ENCODE measurements around the gene SRPK3.
A peak's percentile ranks its signal among the peaks of the same experiment; 100 is the strongest.
"Not testable (repeated sequence)": the region's sequence is repeated elsewhere in the genome, so short reads cannot be mapped to it uniquely, and the experiment has no call there.

SRPK3 gene

GRCh38 chrX:153744210-153745066 lies 36.4 kb upstream of the SRPK3 start:
- Histone ChIP-seq H3F3A (ENCODE audit: control insufficient read depth, insufficient read depth) (no peaks in the 10 kb centered on the region), H3K79me2 (ENCODE audit: control insufficient read depth, low read length) (no peaks in the 10 kb centered on the region), H3K9me3 (ENCODE audit: control insufficient read depth, insufficient read depth, low read length) (no peaks in the 10 kb centered on the region), H3K4me3 (ENCODE audit: low read length) (no peak overlapping the region), H4K20me1 (ENCODE audit: control insufficient read depth, insufficient read depth, low read depth, low read length) (no peaks in the 10 kb centered on the region), H3K4me2 (ENCODE audit: low read length) (no peak overlapping the region), H3K36me3 (ENCODE audit: control insufficient read depth, low read length) (no peaks in the 10 kb centered on the region), H3K27ac (ENCODE audit: low read depth, low read length) (no peak overlapping the region), H3K27me3 (ENCODE audit: control insufficient read depth, low read length) (no peaks in the 10 kb centered on the region), H3K4me1 (ENCODE audit: control insufficient read depth, low read length) (peaks cover 6% of the 10 kb centered on the region), H3K9me2 (replicated peaks; ENCODE audit: control insufficient read depth, low read length) (no peaks in the 10 kb centered on the region)
- peak; percentile 47 for TF ChIP-seq CTCF (IDR thresholded peaks at IDR 0.05; ENCODE audit: low read depth, low read length, poor library complexity, severe bottlenecking)
- TF ChIP-seq EZH2phosphoT487 (IDR thresholded peaks at IDR 0.05; ENCODE audit: borderline replicate concordance, low read length) = no peak

- not testable (repeated sequence) for H3K9me2 ChIP-seq (replicated peaks; ENCODE audit: control insufficient read depth, low read length); H3K79me2 ChIP-seq (ENCODE audit: control insufficient read depth, low read length); H3K4me3 ChIP-seq (ENCODE audit: low read length); H3K4me1 ChIP-seq (ENCODE audit: control insufficient read depth, low read length); H3K27me3 ChIP-seq (ENCODE audit: control insufficient read depth, low read length); H3K9me3 ChIP-seq (ENCODE audit: control insufficient read depth, insufficient read depth, low read length); H4K20me1 ChIP-seq (ENCODE audit: control insufficient read depth, insufficient read depth, low read depth, low read length); H3K27ac ChIP-seq (ENCODE audit: low read depth, low read length); H3K4me2 ChIP-seq (ENCODE audit: low read length); H3F3A ChIP-seq (ENCODE audit: control insufficient read depth, insufficient read depth); H3K36me3 ChIP-seq (ENCODE audit: control insufficient read depth, low read length)
These were observed 35.8 kb upstream of the SRPK3 start for GRCh38 chrX:153745067-153745433.

GRCh38 chrX:153746359-153746758 lies 34.5 kb upstream of the SRPK3 start:
- TF ChIP-seq EZH2phosphoT487 (IDR thresholded peaks at IDR 0.05; ENCODE audit: borderline replicate concordance, low read length) = no peak
- no peak for TF ChIP-seq CTCF (IDR thresholded peaks at IDR 0.05; ENCODE audit: low read depth, low read length, poor library complexity, severe bottlenecking)
- peaks cover 4% of the 10 kb centered on the region; the same call in 1 of the 2 replicates for H3K27me3 ChIP-seq (ENCODE audit: control insufficient read depth, low read length)
- no peak overlapping the region for H3K4me3 ChIP-seq (ENCODE audit: low read length)
- no peaks in the 10 kb centered on the region for H3K79me2 ChIP-seq (ENCODE audit: control insufficient read depth, low read length)
- H3K4me2 ChIP-seq (ENCODE audit: low read length) = no peak overlapping the region
- H3K4me1 ChIP-seq (ENCODE audit: control insufficient read depth, low read length) = peaks cover 6% of the 10 kb centered on the region
- H4K20me1 ChIP-seq (ENCODE audit: control insufficient read depth, insufficient read depth, low read depth, low read length) = no peaks in the 10 kb centered on the region
- no peaks in the 10 kb centered on the region for H3K9me3 ChIP-seq (ENCODE audit: control insufficient read depth, insufficient read depth, low read length)
- H3F3A ChIP-seq (ENCODE audit: control insufficient read depth, insufficient read depth) = no peaks in the 10 kb centered on the region
- no peaks in the 10 kb centered on the region for H3K9me2 ChIP-seq (replicated peaks; ENCODE audit: control insufficient read depth, low read length)
- no peak overlapping the region for H3K27ac ChIP-seq (ENCODE audit: low read depth, low read length)
- no peaks in the 10 kb centered on the region for H3K36me3 ChIP-seq (ENCODE audit: control insufficient read depth, low read length)

- not testable (repeated sequence) for H3K36me3 ChIP-seq (ENCODE audit: control insufficient read depth, low read length); H3K9me3 ChIP-seq (ENCODE audit: control insufficient read depth, insufficient read depth, low read length); H3K4me3 ChIP-seq (ENCODE audit: low read length); H3K4me2 ChIP-seq (ENCODE audit: low read length); H3F3A ChIP-seq (ENCODE audit: control insufficient read depth, insufficient read depth); H3K27me3 ChIP-seq (ENCODE audit: control insufficient read depth, low read length); H3K27ac ChIP-seq (ENCODE audit: low read depth, low read length); H3K79me2 ChIP-seq (ENCODE audit: control insufficient read depth, low read length); H3K9me2 ChIP-seq (replicated peaks; ENCODE audit: control insufficient read depth, low read length); H3K4me1 ChIP-seq (ENCODE audit: control insufficient read depth, low read length); H4K20me1 ChIP-seq (ENCODE audit: control insufficient read depth, insufficient read depth, low read depth, low read length)
These were observed 33.9 kb upstream of the SRPK3 start for GRCh38 chrX:153746991-153747390.

- H4K20me1 ChIP-seq (ENCODE audit: control insufficient read depth, insufficient read depth, low read depth, low read length); H3K36me3 ChIP-seq (ENCODE audit: control insufficient read depth, low read length); H3K4me3 ChIP-seq (ENCODE audit: low read length); H3K9me3 ChIP-seq (ENCODE audit: control insufficient read depth, insufficient read depth, low read length); H3K27me3 ChIP-seq (ENCODE audit: control insufficient read depth, low read length); H3K9me2 ChIP-seq (replicated peaks; ENCODE audit: control insufficient read depth, low read length); H3F3A ChIP-seq (ENCODE audit: control insufficient read depth, insufficient read depth); H3K79me2 ChIP-seq (ENCODE audit: control insufficient read depth, low read length); H3K27ac ChIP-seq (ENCODE audit: low read depth, low read length); H3K4me2 ChIP-seq (ENCODE audit: low read length); H3K4me1 ChIP-seq (ENCODE audit: control insufficient read depth, low read length): not testable (repeated sequence)
These were observed 31.8 kb upstream of the SRPK3 start for GRCh38 chrX:153749017-153749416.
